ENCODE results near the gene DNAI2. TPM values are rescaled to one million over a fixed set of nuclear protein-coding genes. Genes with fewer than 3 reads are reported as not detected.

Gene DNAI2
- total and polyA plus RNA-seq, 9 of the 15 experiments (the other 6 are each of a cell fraction or from before 2014, with no cell fraction given), result not detected

GRCh38 chr17:74340470-74341023 lies 66.5 kb downstream of the DNAI2 start (continued):
- no peak for TF ChIP-seq MEF2A (IDR thresholded peaks at IDR 0.05; ENCODE audit: control insufficient read depth, low read depth, low read length)
- TF ChIP-seq EGR1 (conservative IDR thresholded peaks at IDR 0.05), result no peak
- no peak for TF ChIP-seq CREB3L1 (IDR thresholded peaks at IDR 0.05; ENCODE audit: borderline replicate concordance, low read depth)
- no peak for TF ChIP-seq CHD2 (IDR thresholded peaks at IDR 0.05; ENCODE audit: low read depth, low read length)
- TF ChIP-seq NFRKB (IDR thresholded peaks at IDR 0.05; ENCODE audit: low read depth), result no peak
- no peak for TF ChIP-seq ARNT (IDR thresholded peaks at IDR 0.05)
- TF ChIP-seq DPF2 (IDR thresholded peaks at IDR 0.05), result no peak
- TF ChIP-seq HDGF (IDR thresholded peaks at IDR 0.05), result no peak
- TF ChIP-seq ZBTB2 (IDR thresholded peaks at IDR 0.05), result no peak
- TF ChIP-seq, protein P1, sequence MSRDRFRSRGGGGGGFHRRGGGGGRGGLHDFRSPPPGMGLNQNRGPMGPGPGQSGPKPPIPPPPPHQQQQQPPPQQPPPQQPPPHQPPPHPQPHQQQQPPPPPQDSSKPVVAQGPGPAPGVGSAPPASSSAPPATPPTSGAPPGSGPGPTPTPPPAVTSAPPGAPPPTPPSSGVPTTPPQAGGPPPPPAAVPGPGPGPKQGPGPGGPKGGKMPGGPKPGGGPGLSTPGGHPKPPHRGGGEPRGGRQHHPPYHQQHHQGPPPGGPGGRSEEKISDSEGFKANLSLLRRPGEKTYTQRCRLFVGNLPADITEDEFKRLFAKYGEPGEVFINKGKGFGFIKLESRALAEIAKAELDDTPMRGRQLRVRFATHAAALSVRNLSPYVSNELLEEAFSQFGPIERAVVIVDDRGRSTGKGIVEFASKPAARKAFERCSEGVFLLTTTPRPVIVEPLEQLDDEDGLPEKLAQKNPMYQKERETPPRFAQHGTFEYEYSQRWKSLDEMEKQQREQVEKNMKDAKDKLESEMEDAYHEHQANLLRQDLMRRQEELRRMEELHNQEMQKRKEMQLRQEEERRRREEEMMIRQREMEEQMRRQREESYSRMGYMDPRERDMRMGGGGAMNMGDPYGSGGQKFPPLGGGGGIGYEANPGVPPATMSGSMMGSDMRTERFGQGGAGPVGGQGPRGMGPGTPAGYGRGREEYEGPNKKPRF (IDR thresholded peaks at IDR 0.05; ENCODE audit: low read depth, low read length), result no peak
- no peak for TF ChIP-seq SOX6 (IDR thresholded peaks at IDR 0.05)

All from K562 (cell line).